Glomerular visceral epithelial cell (primary cell): ENCODE measurements around the gene FNDC8.
A peak's percentile ranks its signal among the peaks of the same experiment; 100 is the strongest.
"Not testable (repeated sequence)": the region's sequence is repeated elsewhere in the genome, so short reads cannot be mapped to it uniquely, and the experiment has no call there.

Experiments
- DNase-seq: peaks from one replicate; pipeline ENCODE4 v3.0.0-alpha.2; 2016; ENCODE audit errors: extremely low spot score

FNDC8 gene

DNA sequence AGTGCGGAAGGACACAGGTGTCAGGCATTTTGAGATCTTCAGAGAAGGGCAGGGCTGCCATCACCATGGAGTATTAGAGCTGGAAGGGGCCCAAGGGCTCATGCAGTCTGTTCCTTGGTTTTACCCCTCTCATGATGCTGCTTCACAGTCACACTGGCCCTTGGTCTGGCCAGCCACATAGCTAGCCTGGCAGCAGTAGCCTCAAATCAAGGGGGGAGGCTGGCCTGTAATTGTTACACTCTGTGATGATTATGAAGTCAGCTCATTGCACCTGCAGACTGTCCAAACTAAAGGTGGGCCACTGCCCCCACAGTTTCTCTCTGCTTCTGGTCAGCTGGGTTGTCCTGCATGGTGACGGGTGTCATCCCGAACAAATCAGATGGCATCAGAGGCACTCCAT lies at the start of gene FNDC8:
Gene FNDC8 (plus strand): TSS at position 301 of the 400 bp plus-strand sequence. CDS start 79 bp downstream, at position 380.
- no peak for DNase-seq

DNA sequence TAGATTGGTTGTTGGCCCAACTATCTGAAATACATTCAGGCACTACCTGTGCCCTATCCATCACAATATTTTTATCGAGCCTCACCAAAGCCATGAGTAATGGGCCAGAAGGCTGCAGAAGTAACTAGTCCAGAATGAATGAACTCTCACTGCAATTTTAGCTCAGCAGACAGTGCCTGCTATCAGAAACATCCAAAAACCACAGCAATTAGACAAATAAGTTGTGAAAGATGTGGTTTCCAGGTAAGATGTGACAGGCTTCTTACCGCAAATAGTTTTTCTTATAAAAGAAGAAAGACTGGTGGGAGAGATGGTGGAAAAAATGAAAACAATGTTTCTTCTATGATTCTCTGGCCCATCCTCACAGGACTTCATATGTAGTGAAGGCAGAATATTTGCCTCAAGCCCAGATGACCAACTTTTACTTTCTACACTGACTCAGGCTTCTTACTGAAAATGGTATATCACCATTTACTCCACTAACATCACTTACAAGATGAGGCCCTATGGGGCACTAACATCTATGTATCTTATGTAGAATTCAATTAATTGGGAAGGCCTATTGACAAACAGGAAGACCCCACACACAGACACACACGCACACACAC lies 48.1 kb upstream of the FNDC8 start:
- DNase-seq, result no peak

DNA sequence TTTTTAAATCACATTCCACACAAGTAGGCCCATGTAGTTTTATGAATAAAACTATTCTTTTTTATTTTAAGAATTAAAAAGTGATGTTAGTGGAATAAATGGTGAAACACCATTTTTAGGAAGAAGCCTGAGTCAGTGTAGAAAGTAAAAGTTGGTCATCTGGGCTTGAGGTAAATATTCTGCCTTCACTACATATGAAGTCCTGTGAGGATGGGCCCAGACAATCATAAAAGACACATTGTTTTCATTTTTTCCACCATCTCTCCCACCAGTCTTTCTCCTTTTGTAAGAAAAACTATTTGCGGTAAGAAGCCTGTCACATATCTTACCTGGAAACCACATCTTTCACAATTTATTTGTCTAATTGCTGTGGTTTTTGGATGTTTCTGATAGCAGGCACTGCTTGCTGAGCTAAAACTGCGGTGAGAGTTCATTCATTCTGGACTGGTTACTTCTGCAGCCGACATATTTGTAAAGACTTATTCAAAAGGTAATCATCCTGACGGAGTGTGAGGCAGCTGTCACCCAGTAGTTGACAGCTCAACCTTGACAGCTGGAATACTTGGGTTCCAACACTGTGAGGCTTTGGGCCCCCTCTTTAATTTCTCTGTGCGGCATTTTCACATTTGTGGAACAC lies 47.3 kb upstream of the FNDC8 start:
- no peak for DNase-seq

DNA sequence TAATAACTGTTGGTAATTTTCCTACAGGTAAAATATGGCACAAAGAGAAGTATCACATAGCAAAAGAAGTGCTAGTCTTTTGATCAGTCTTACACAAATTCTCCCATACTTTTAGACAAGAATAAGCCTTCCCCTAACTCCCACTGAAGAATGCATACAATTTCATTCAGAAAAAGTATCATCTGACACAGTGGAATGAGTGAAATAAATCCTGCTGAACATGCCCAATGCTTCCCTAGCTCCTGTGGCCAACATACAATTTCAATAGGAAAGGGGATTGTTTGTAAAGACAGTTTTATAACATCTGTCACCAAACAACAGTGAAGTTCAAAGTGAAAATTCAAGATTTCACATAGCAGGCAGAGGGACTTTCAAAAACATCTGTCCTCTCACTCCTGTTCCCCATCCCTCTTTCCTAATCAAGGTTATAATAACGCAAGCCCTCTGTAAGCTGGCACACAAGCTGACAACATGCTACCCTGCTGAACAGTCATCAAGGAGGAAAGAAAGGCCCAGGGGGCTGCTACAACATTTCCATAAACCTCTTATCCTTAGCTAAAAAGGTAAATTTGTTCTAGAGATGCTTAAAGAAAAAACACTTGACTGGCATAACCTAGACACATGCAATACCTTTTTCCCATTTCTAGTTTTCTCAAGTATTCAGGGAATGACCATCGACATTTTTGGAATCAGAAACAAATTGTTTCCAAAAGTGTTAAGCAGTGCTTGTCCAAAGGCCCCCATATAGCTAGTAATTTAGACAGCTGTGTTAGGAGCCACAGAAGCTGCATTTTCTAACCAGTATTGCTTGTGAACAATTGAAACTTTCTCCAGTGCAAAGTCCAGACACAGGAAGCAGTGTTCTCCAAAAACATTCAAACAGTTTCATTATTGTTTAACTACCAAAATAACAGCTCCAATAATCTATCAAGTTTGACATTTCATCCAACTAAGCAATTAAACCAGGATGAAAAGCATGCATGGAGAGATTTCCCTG lies 46.4 kb upstream of the FNDC8 start:
- DNase-seq, result no peak

DNA sequence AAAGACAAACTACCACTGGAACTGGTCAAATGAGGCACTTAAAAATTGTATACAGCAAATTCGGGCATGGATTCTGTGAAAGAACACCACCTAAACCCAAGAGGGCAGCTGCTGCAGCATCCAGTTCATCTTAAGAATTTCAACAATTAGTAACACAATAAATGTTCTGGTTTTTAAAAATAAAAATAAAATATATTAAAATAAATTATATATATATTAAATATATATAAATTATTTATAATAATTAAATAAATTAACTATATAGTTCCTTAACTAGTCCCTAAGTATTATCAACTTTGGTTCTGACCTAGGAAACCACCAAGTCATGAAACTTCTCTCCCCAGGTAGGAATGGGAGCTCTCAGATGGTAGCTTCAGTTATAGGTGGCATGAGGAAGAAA lies 44.5 kb upstream of the FNDC8 start:
- no peak for DNase-seq

DNA sequence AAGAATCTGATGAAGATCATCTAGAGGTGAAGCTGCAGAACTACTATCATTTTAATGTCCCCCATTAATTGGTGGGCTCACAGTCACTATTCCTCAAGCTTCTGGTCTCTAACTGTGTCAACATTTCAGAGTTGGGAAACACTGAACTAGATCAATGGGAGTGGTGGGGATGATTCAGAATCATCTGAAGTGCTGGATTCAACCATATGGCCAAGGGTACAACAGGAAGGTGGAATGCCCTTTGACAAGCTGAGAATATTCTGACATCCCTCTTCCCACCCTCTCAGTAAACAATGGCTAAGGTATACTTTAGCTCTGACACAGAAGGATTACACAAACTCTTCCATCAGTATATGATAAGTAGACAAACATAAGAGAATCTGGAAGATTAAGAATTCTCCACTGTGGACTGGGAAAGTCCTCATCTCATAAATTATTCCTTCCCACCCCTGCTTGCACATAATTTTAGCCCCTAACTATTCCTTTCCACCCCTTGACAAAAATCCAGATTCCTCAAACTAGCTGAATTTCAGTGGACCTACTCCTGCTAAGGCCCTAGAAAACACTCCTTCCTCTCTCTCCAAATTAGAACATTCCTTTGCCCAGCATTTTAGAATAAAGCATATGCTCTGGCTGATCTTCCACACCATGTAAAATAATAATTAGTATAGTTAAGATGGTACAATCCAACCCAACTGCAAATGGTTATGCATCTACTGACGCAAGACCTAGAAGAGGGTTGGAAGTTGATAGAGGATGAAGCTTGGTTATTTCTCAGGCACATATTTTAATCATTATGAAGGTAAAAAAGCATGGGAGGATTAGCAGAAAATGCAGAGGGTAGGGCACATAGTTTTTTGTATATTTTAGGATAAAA lies 41.6 kb upstream of the FNDC8 start:
- DNase-seq, result no peak

DNA sequence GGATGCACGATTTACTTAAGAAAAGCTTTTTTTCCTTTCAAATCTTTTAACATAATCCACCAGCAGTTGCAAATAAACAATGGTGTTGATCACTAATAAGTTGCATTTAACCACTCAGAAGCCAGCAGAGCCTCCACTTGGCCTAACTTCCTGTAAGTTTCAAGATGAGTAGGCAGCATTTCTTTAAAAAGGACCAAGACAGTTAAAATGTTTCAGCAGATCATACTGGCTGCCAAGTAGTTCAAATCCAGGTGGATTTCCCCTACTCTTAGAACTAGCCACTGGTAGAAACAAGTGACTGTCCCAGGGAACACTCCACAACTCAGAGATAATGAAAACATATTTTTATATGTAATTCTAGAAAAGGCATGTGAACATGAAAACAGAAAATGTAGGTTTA lies 40.9 kb upstream of the FNDC8 start:
- no peak for DNase-seq

DNA sequence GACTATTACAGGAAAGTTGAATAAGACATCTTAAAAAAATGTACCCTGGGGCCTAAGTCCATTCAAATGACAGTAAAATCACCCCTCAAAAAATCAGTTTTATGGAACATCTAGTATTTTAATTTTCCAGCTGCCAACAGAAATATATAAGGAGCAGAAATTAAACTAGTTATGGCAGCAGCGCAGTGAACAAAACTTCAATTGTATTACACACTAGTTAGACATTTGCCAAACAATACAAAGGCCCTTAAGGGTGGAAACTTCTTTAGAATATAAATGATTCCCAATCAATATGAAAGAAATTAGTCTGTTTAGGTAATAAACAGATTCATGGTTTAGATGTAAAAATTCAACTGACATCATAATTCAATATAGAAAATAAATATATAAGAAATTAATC lies 39.8 kb upstream of the FNDC8 start:
- no peak for DNase-seq

DNA sequence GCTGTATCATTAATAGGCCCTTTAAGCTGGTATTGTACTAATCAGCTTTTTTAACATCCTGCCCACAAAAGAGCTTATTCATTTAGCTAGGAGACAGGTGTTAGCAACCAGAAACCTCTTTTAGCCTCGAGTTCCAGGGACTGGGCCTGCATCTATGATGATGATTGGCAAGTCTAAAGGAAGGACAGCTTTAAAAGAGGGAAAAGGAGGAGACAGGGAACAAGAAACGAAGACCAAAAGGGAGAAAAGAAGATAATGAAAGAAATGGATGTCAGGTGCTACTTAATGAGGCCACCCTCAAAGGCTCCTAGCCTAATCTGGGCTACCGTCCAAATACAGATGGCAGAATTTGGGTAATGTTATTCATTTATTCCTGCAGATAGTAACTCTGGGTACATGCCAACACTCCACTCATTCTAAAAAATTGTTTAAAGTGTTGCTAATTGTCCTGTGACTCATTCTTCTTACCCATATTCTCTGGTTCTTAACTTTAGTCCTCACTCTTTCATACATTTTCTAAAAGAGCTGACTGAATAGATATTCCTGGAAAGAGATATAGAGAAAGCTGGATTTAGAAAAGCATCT lies 39.2 kb upstream of the FNDC8 start:
- peak; percentile 72 for DNase-seq

DNA sequence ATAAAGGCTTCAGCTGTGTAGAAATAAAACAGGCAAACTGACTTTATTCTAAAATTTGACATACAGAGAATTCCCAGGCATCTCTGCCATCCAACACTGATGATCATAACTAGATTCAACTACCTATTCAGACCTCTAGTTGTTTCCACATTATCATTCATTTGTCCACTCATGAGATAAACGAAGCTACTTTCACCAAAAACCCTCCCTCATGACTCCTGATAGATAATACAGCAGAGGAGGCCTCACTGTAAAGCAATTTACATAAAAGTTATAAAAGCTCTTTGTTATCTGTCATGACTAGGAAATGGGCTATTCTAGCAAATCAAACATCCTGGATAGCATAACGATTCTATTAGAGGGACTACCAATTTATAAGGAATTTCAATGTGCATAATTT lies 38.3 kb upstream of the FNDC8 start:
- no peak for DNase-seq

DNA sequence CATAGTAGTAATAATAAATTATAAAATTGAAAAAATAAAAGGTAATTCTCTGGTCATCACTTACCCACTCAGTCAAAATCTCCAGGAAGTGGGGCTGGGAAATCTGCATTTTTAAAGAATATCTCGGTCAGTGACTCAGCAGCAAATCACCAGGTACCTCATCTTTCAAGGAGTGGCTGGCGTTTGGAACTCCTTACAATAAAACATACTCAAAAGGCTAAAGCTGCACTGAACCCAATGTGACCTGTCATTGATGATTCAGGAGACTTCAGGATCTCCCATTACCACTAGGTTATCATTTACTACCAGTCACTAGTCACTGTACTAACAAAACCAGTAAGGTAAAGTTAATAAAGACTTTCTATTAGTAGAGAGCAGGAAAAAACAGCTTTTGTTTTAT lies 36.4 kb upstream of the FNDC8 start:
- DNase-seq, result peak; percentile 62

DNA sequence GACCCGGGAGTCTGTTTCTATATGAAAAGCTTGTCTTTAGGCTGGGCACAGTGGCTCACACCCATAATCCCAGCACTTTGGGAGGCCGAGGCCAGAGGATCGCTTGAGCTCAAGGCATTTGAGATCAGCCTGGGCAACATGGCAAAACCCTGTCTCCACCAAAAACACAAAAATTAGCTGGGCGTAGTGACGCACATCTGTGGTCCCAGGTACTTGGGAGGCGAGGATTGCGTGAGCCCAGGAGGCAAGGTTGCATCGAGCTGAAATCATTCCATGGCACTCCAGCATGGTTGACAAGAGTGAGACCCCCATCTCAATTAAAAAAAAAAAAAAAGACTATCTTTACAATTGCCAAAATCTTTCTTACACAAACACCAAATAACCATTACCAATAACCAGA lies 35.3 kb upstream of the FNDC8 start:
- DNase-seq, result no peak

DNA sequence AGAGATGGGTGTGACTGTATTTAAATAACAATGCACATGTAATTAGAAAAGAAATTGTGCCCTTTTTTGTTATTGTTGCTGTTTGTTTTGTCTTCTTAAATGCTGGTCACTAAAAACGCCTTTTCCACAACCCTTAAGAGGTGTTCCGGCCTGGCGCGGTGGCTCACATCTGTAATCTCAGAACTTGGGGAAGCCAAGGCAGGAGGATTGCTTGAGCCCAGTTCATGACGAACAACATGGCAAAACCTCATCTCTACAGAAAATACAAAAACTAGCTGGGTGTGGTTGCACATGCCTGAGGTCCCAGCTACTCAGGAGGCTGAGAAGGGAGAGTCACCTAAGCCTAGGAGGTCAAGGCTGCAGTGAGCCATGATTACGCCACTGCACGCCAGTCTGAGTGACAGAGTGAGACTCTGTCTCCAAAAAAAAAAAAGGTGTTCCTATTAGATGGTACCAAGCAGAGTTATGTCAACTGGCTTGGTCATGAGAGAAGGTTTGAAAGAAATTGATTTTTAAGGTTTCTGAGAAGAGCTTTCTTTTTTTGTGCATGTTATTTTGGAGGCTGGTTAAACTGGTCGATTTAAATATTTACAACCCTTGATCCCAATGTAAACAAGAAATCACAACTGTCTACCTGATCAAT lies 34.4 kb upstream of the FNDC8 start:
- no peak for DNase-seq

DNA sequence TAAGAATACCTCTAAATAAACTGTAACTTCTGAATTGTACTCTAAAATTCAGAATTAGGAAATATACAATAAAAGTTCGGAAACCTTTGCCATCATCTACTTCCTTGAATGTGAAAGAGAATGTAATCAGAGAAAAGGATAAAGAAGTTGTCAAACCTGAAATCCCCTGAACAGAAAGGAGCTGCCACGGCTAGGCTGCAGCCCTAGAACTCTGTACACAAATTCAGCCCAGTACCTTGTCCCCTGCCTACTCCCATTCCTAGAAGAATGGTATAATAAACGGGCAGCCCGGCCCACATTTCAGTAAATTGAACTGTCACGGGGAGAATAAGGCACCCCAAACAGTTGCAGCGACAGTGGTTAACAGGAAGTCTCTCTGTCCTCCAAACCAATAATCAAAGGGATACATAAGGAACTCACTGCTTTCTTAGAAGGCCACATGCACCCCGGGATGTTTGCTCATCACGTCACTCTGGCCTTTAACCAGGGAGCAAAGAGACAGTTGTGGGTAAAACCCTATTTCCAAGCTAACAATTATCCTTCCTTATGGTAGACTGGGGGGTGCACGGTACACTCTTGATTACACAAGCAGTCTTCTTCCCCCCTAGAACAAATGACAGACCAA lies 33.6 kb upstream of the FNDC8 start:
- DNase-seq, result no peak

DNA sequence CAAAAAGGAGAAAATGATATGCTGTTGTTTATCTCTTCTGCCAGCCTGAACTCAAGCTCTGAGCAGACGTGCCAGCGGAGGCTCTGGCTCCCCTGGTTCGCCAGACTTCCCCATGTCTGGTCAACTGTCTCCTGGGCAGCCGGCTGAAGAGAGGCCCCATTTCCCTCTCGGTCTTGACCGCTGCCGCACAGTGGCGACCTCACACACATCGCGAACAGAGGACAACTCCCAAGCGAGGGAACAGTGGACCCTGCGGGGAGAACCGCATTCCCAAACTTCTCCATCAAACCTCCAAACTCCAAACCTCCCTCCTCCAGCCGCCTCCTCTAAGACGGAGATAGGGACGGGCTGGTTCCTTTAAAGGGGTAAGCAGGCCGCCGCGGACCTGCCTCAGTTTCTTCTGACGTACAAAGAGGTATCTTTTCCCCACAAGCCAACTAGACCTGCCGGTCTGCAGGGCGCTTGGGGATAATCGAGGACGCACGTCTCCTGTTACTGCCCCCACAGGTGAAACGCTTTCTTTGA lies 33.0 kb upstream of the FNDC8 start:
- peak; percentile 68 for DNase-seq

DNA sequence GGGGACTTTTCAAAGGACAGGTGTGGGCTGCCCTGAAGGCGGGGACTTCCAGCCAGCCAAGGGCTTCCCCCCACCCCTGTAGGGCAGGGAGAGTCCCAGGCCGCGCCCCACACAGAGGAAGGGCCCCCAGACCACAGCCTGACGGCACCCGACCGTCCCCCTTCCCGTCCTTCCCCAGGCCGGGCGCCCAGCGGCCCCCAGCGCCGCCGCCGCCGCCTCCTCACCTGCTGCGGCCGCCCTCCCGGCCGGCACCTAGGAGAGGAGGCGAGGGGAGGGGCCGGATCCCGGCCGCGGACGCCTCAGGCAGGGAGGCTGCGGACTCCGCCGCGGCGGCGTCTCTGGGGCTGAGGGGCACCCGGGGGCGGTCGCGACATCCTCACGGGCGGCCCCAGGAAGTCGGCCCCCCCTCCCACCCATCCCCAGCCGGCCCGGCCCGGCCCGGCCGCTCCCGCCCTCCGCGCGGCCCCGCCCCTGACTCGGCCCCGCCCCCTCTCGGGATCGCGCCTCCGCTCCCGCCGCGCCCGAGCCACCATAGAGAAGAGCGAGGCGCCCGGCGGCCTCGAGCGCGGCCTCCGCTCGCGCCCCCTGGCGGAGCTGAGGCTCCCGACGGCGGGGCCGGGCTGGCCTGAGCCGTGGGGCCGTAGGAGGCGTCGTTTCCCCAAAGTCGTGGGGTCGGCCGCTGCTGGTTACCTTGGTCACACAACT lies 32.4 kb upstream of the FNDC8 start:
- peak; percentile 90 for DNase-seq

DNA sequence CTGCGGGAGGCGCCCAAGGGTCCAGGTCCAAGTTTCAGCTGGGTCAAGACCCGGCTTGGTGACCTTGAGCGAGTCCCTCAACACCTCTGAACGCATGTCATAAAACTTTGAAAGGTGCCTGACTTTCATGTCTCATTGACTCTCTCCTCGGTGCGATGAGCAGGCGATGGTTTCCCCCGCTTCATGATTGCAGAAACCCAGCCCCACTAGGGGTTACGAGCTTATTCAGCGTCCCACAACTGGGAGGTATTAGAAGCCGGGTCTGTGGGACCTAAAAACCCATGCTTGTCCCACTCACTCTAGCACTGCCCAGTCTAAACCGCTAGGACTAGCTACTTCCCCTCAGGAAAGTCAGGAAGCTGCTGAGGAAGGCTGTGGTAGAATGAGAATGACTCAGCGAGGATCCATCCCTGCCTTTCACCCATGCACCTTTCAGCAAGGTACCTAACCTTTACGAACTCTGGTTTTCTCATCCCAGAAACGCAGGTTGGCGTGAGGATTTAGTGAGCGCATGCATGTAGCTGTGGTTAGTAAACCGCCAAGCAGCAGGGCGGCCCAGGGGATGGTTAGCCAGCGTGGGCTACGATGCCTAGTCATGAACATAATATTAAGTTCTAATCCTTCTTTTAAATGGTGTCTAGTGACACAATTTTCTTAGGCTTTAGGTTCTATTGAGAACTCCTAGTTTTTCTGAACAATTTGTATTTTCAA lies 31.7 kb upstream of the FNDC8 start:
- DNase-seq, result peak; percentile 74

DNA sequence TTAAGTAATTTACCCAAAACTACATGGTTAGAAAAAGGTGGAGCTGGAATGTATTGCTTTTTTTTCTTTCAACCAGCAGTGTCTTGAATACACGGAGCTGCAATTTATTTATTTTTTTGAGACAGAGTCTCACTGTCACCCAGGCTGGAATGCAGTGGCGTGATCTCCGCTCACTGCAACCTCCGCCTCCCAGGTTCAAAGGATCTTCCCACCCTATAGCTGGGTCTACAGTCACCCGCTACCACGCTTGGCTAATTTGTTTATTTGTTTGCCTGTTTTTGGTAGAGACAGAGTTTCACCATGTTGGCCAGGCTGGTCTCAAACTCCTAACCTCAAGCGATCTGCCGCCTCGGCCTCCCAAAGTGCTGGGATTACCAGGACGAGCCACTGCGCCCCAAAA lies 30.7 kb upstream of the FNDC8 start:
- not testable (repeated sequence) for DNase-seq

DNA sequence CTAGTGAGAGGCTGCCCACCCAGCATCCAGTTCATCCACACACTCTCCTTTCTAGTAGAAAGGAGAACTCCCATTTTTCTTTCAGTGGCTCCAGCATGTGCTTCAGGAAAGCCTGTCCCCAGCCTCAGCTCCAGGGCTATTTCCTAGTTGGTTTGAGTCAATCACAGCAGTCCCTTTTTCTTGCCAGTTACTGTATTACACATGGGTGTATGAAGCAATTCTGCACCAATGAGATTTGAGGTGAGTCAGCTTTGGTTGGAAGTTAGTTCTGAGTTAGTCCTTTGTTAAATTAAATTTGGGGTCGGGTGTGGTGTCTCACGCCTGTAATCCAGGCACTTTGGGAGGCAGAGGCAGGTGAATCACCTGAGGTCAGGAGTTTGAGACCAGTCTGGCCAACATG lies 26.5 kb upstream of the FNDC8 start:
- DNase-seq, result peak; percentile 48
